Testis (tissue), 3 donors: ENCODE results near the gene COL6A2. TPM values are rescaled to one million over a fixed set of nuclear protein-coding genes. Genes with fewer than 3 reads are reported as not detected.

Experiments
- DNase-seq: peaks from one replicate; pipeline ENCODE4 v3.0.0-alpha.2; 2019
- H3K27ac ChIP-seq, 2 donors: fragments of 200-600 bp; sonication (generic); one replicate each; pipeline ENCODE4 v1.5.1; 2019
- H3K27me3 ChIP-seq: fragments of 200-600 bp; sonication (generic); one replicate; pipeline ENCODE4 v1.5.1; 2019
- H3K36me3 ChIP-seq: fragments of 200-600 bp; sonication (generic); one replicate; pipeline ENCODE4 v1.5.1; 2017; ENCODE audit warnings: low read depth; ENCODE audit errors: missing control alignments
- H3K4me1 ChIP-seq: fragments of 200-600 bp; sonication (generic); one replicate; pipeline ENCODE4 v1.5.1; 2019
- H3K4me3 ChIP-seq, 2 donors: fragments of 200-600 bp; sonication (generic); one replicate each; pipeline ENCODE4 v1.5.1; 2017 to 2019
- H3K9me3 ChIP-seq: fragments of 200-600 bp; sonication (generic); one replicate; pipeline ENCODE4 v1.5.1; 2017
- POLR2A ChIP-seq: fragments of 450-650 bp; IDR thresholded peaks from one replicate; pipeline ENCODE4 v1.6.1; 2017; ENCODE audit warnings: antibody characterized with exemption, mild to moderate bottlenecking, moderate library complexity
- WGBS, 2 donors: methylation state at CpG; one replicate each; pipeline ENCODE4 v1.1.5; 2018; 5-methylcytosine and 5-hydroxymethylcytosine counted together
- intact Hi-C: fragments of 100-400 bp; cut with DNase I; formaldehyde crosslinking; loops from one replicate; pipeline ENCODE4 v1.15.1; 2023; ENCODE audit warnings: low total_unique reads
- polyA plus RNA-seq: library from polyadenylated mRNA; stranded (reverse); fragments of 350-450 nt; fragmentation: Illumina TruSeq; extraction: RNeasy Lipid Tissue Mini Kit (QIAGEN cat#74804); gene quantifications from one replicate; pipeline ENCODE4 v1.2.3, GENCODE V29; 2014; ENCODE audit warnings: low read depth, low replicate concordance; ENCODE audit not compliant: insufficient read depth
- total RNA-seq, 2 donors: library from RNA; depleted of rRNA; stranded (reverse); fragments of >200 nt; gene quantifications; one replicate each; pipeline ENCODE4 v1.2.3, GENCODE V29; 2016
- TF ChIP-seq, protein P1 (sequence below), 3 experiments: fragments of 450-650 bp in 2 of 3; fragments of 200-600 bp in 1 of 3; sonication (generic) in 1 of 3; IDR thresholded peaks; one replicate each; pipeline ENCODE4 v1.5.1; 2016 to 2019; ENCODE audit warnings: antibody characterized with exemption in 3 of 3, mild to moderate bottlenecking in 2 of 3, moderate library complexity in 1 of 3

Gene COL6A2
- total and polyA plus RNA-seq, 3 donors from 2014 or later: 192 to 362 (median 236) TPM

DNA sequence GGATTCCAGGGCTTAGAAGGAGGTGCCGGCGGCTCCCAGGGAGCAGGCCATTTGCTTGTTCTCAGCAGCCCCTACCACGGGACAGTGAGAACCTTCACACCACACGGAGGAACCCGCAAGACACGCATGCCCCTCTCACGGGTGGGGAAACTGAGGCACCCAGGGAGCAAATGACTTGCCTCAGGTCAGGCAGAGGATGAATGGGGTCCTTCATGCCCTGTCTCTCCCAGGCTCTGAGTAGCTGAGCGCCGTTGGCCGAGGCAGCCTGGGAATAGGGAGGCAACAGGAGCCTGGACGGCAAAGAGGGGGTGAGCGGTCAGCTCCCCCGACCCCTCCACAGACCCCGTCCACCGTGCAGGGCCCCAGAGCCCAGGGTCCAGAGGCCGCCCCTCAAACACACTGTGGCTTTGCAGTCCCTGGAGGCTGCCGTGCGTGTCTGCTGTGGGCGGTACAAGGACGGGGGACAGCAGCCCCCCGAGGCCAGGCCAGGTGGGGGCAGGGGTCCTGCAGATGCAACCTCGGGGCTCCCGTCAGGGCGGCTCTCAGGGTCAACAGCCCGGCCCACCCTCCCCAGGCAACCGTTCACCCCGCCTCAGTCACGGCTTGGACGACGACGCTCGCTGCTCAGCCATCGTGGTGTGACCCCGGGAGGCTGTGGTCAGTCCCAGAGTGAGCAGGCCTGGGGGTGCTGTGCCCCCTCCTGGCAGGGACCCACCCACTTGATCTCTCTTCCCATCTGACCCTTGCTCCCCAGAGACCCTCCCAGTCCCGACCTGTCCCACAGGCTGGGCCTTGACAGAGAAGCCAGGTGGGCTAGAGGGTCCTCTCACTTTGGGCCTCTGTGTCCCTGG lies 15.8 kb upstream of the COL6A2 start:
- TF ChIP-seq, protein P1, sequence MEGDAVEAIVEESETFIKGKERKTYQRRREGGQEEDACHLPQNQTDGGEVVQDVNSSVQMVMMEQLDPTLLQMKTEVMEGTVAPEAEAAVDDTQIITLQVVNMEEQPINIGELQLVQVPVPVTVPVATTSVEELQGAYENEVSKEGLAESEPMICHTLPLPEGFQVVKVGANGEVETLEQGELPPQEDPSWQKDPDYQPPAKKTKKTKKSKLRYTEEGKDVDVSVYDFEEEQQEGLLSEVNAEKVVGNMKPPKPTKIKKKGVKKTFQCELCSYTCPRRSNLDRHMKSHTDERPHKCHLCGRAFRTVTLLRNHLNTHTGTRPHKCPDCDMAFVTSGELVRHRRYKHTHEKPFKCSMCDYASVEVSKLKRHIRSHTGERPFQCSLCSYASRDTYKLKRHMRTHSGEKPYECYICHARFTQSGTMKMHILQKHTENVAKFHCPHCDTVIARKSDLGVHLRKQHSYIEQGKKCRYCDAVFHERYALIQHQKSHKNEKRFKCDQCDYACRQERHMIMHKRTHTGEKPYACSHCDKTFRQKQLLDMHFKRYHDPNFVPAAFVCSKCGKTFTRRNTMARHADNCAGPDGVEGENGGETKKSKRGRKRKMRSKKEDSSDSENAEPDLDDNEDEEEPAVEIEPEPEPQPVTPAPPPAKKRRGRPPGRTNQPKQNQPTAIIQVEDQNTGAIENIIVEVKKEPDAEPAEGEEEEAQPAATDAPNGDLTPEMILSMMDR (IDR thresholded peaks at IDR 0.05): no peak
- TF ChIP-seq POLR2A: no peak
- no peak for DNase-seq
- intact Hi-C loops: no loop called here

DNA sequence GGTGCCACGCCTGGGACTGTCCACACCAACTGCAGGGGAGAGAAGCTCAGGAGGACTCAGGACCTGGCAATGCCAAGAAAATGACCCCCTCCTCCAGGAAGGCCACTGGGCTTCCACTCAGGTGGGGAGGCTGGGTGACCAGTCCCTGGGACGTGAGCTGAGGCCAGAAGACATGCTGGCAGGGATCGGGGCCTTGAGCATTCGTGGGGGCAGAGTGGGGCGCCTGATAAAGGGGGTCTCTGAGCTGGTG lies 15.3 kb upstream of the COL6A2 start:
- WGBS, 2 donors: 84 to 100% methylated on average over 4 to 5 of the region's 5 CpGs
- Histone ChIP-seq H3K4me3 (no peak overlapping the region), H3K9me3 (no peaks in the 10 kb centered on the region), H3K27ac (no peak overlapping the region), H3K27me3 (no peaks in the 10 kb centered on the region), H3K36me3 (no peaks in the 10 kb centered on the region), H3K4me1 (peaks cover 6% of the 10 kb centered on the region)
- no peak for DNase-seq
- intact Hi-C loops: no loop called here
- no peak for TF ChIP-seq POLR2A
- TF ChIP-seq, protein P1 (IDR thresholded peaks at IDR 0.05): no peak

More for the DNA sequence above, 15.8 kb upstream of the COL6A2 start:
- peaks cover 6% of the 10 kb centered on the region for H3K4me1 ChIP-seq
- no peaks in the 10 kb centered on the region for H3K27me3 ChIP-seq
- no peaks in the 10 kb centered on the region for H3K36me3 ChIP-seq
- H3K4me3 ChIP-seq: no peak overlapping the region
- no peak overlapping the region for H3K27ac ChIP-seq
- WGBS, 2 donors: 92 to 98% methylated on average over 17 to 35 of the region's 35 CpGs
- no peaks in the 10 kb centered on the region for H3K9me3 ChIP-seq

DNA sequence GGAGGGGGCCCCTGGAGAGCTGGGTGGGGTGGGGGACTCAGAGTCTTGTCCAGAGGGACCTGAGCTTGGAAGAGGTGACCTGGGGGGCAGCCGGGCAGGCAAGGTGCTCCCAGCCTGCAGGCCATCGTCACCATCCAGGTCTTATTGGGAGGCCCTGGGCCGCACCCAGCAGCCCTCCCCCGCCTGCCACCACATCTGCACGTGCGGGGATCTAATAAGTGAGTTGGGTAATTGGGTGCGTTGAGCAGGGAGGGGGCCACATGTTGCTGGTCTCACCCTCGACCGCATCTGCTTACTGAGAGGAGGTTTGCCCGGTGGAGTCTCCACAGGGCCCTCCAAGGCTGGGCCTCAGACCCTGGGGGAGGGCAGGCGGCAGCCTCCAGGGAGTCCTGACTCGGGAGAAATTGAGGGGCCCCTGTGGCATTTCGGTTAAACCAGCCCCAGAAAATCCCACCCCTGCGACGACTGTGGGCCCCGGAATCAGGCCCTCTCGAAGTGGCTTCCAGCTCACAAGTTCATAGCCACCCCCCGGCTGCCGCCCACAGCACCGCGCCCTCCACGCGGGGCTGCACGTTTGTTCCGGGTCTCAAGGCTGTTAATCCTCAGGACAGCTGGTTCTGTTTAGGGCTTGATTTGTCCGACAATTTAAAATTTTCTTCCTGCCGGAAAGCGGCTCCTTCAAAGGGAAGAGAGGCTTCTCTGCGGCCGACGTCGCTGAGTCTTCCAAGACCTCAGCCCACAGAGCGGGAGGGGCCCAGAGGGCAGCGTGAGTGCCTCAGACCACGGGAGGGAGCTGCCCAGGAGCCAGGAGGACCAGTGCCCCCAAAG lies 14.7 kb upstream of the COL6A2 start:
- peaks cover 6% of the 10 kb centered on the region for H3K4me1 ChIP-seq
- no peaks in the 10 kb centered on the region for H3K36me3 ChIP-seq
- intact Hi-C loops: no loop called here
- H3K9me3 ChIP-seq: no peaks in the 10 kb centered on the region
- H3K4me3 ChIP-seq: no peak overlapping the region
- H3K27me3 ChIP-seq: no peaks in the 10 kb centered on the region
- H3K27ac ChIP-seq: no peak overlapping the region
- WGBS, 2 donors: 56 to 68% methylated on average over 22 to 35 of the region's 35 CpGs
- peak; percentile 18 for DNase-seq
- no peak for TF ChIP-seq POLR2A
- TF ChIP-seq, protein P1 (IDR thresholded peaks at IDR 0.05): no peak

DNA sequence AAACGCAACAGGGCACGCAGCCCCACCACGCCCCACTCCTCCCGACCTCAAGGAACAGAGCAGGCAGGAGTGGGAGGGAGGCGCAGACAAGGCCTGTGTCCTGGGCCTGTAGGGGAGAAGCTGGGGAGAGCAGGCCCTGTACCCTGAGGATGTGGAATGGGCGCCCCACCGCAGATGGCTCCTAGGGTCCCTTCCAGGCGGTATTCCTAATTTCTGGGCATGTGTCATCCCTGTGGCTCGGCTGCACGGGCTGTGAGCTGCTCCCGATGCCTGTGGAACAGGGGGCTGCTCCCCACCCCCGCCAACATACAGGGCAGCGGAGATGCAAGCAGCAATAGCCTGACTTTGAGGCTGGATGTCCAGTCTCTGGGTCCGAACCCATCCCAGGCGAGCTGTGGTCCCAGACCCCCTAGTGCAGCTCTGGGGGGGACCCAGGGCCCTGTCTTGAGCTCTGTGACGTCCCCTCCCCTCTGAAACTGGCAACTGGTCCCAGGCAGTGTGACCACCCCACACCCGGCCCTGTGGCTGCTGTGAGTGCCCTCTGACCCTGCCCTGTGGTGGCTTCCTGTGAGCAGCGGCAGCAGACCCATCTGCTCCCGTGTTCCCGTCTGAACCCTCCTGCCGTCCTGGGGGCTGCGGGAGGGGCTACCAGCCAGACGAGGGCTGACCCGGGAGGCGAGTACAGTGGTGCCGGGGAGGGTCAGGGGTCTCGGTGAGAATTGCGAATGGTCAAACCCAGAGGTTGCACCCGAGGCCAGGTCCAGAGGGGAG lies 13.9 kb upstream of the COL6A2 start:
- no peak overlapping the region for H3K27ac ChIP-seq
- 76 to 78% methylated on average over 9 to 28 of the region's 29 CpGs for WGBS, 2 donors
- H3K4me3 ChIP-seq: no peak overlapping the region
- no peaks in the 10 kb centered on the region for H3K9me3 ChIP-seq
- no peaks in the 10 kb centered on the region for H3K27me3 ChIP-seq
- TF ChIP-seq, protein P1 (IDR thresholded peaks at IDR 0.05): no peak
- TF ChIP-seq POLR2A: no peak
- no peak for DNase-seq
- peaks cover 6% of the 10 kb centered on the region for H3K4me1 ChIP-seq
- intact Hi-C loops: no loop called here
- H3K36me3 ChIP-seq: no peaks in the 10 kb centered on the region
